Measurements from ENCODE around the gene DPH1. TPM values are rescaled to one million over a fixed set of nuclear protein-coding genes. Genes with fewer than 3 reads are reported as not detected.

The DPH1 gene
- total RNA-seq, 4 donors from 2014 or later = 29.9 to 35.6 (median 34.0) TPM

- TF ChIP-seq, protein P1, sequence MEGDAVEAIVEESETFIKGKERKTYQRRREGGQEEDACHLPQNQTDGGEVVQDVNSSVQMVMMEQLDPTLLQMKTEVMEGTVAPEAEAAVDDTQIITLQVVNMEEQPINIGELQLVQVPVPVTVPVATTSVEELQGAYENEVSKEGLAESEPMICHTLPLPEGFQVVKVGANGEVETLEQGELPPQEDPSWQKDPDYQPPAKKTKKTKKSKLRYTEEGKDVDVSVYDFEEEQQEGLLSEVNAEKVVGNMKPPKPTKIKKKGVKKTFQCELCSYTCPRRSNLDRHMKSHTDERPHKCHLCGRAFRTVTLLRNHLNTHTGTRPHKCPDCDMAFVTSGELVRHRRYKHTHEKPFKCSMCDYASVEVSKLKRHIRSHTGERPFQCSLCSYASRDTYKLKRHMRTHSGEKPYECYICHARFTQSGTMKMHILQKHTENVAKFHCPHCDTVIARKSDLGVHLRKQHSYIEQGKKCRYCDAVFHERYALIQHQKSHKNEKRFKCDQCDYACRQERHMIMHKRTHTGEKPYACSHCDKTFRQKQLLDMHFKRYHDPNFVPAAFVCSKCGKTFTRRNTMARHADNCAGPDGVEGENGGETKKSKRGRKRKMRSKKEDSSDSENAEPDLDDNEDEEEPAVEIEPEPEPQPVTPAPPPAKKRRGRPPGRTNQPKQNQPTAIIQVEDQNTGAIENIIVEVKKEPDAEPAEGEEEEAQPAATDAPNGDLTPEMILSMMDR (IDR thresholded peaks at IDR 0.05) = no peak
- TF ChIP-seq POLR2A (IDR thresholded peaks at IDR 0.05) = no peak
- no peak for TF ChIP-seq EP300 (IDR thresholded peaks at IDR 0.05)
- no peak for TF ChIP-seq POLR2AphosphoS5 (IDR thresholded peaks at IDR 0.05)
- H3K4me1 ChIP-seq = peaks cover 0 to 52% (median 32%) of the 10 kb centered on the region in 3 donors
- H3K27ac ChIP-seq = peak overlapping the region in 3 of 4 donors; percentile 73 to 80 (median 78)
- H3K9me3 ChIP-seq = no peaks in the 10 kb centered on the region
- peaks cover 0 to 79% of the 10 kb centered on the region in 2 donors for H3K36me3 ChIP-seq
- H3K4me3 ChIP-seq = no peak overlapping the region
- no peaks in the 10 kb centered on the region for H3K27me3 ChIP-seq
- 51 to 60% methylated on average over 6 to 10 of the region's 17 CpGs for WGBS, 2 donors (ENCODE audit: low coverage in 1 of 2)
- no peak for ATAC-seq
Measured at GRCh38 chr17:2076087-2076984, 46.4 kb downstream of the DPH1 start.

DNA sequence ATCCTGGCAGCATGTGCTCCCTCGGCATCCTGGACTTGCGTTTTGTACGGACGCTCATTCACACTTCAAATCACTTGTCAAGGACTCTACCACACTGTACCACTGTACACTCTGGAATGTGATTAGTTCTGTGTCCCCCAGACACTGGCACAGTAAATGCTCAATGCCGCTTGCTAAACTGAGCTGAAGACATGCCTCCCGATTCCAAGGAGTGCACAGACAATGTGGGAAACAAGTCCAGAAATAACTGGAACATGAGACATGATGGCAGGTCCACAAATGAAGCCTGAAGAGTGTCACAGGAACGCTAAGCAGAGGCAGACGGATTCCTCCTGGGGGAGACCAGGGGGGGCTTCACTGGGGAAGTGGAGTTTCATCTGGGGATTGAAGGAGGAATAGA is 47.1 kb downstream of the DPH1 start:
- Histone ChIP-seq H3K36me3 (peaks cover 0 to 79% of the 10 kb centered on the region in 2 donors), H3K4me3 (no peak overlapping the region), H3K27ac (peak overlapping the region in 3 of 4 donors; percentile 73 to 80 (median 78)), H3K4me1 (peaks cover 0 to 49% (median 26%) of the 10 kb centered on the region in 3 donors), H3K9me3 (no peaks in the 10 kb centered on the region), H3K27me3 (no peaks in the 10 kb centered on the region)
- TF ChIP-seq, protein P1 (IDR thresholded peaks at IDR 0.05) = no peak
- TF ChIP-seq EP300 (IDR thresholded peaks at IDR 0.05) = no peak
- no peak for TF ChIP-seq POLR2A (IDR thresholded peaks at IDR 0.05)
- 34 to 74% methylated on average over 4 to 6 of the region's 8 CpGs for WGBS, 2 donors (ENCODE audit: low coverage in 1 of 2)
- no peak for ATAC-seq

DNA sequence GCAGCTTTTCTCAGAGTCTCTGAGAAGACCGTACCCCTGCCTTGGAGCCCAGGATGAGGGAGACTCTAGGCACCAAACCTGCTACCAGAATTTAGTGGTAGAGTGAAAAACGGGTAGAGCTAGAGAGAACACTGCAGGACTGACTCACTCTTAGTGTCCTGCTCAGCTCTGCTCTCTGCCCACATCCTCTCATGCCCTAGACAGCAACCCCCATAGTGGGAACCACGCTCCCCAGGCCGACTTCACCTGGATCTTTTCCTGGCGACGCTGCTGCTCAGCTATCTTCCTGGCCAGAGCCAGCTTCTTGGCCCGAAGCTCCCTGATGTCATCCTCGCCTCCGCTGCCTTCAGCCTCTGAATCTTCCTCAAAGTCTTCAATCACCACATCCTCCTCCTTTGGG is 51.6 kb downstream of the DPH1 start:
- Histone ChIP-seq H3K9me3 (no peaks in the 10 kb centered on the region), H3K27ac (peak overlapping the region in 3 of 4 donors; percentile 45 to 85 (median 73)), H3K36me3 (peaks cover 0 to 88% of the 10 kb centered on the region in 2 donors), H3K27me3 (no peaks in the 10 kb centered on the region), H3K4me3 (no peak overlapping the region), H3K4me1 (peaks cover 0 to 63% (median 40%) of the 10 kb centered on the region in 3 donors)
- TF ChIP-seq EP300 (IDR thresholded peaks at IDR 0.05) (no peak), POLR2A (IDR thresholded peaks at IDR 0.05) (no peak)
- TF ChIP-seq, protein P1 (IDR thresholded peaks at IDR 0.05) = no peak
- ATAC-seq = no peak
- WGBS, 2 donors (ENCODE audit: low coverage in 1 of 2) = 81 to 89% methylated on average over 5 to 8 of the region's 9 CpGs

- peaks cover 0 to 88% of the 10 kb centered on the region in 2 donors for H3K36me3 ChIP-seq
- no peak for TF ChIP-seq EP300 (IDR thresholded peaks at IDR 0.05)
- TF ChIP-seq POLR2A (IDR thresholded peaks at IDR 0.05) = no peak
- TF ChIP-seq POLR2AphosphoS5 (IDR thresholded peaks at IDR 0.05) = no peak
- peak overlapping the region in 3 of 4 donors; percentile 45 to 85 (median 73) for H3K27ac ChIP-seq
- 70 to 78% methylated on average over 5 of the region's 9 CpGs for WGBS, 2 donors (ENCODE audit: low coverage in 1 of 2)
- H3K27me3 ChIP-seq = no peaks in the 10 kb centered on the region
- H3K4me3 ChIP-seq = no peak overlapping the region
- no peaks in the 10 kb centered on the region for H3K9me3 ChIP-seq
- no peak for ATAC-seq
- peaks cover 0 to 63% (median 42%) of the 10 kb centered on the region in 3 donors for H3K4me1 ChIP-seq
Measured at GRCh38 chr17:2082003-2082781, 52.2 kb downstream of the DPH1 start.

GRCh38 chr17:2083613-2084035 is 53.7 kb downstream of the DPH1 start:
- Histone ChIP-seq H3K36me3 (peaks cover 0 to 74% of the 10 kb centered on the region in 2 donors), H3K9me3 (no peaks in the 10 kb centered on the region), H3K4me1 (peaks cover 0 to 70% (median 56%) of the 10 kb centered on the region in 3 donors), H3K27ac (peak overlapping the region; percentile 0 to 85 (median 76)), H3K27me3 (no peaks in the 10 kb centered on the region), H3K4me3 (no peak overlapping the region)
- TF ChIP-seq POLR2A (IDR thresholded peaks at IDR 0.05) = no peak
- TF ChIP-seq, protein P1 (IDR thresholded peaks at IDR 0.05) = no peak
- no peak for TF ChIP-seq POLR2AphosphoS5 (IDR thresholded peaks at IDR 0.05)
- no peak for TF ChIP-seq EP300 (IDR thresholded peaks at IDR 0.05)
- WGBS, 2 donors (ENCODE audit: low coverage in 1 of 2) = 43 to 57% methylated on average over 5 to 7 of the region's 7 CpGs
- ATAC-seq = no peak

Measured in gastroesophageal sphincter (tissue), 4 donors.